HEK293T (cell line): ENCODE results near the gene GRK4.

Source experiments
- CTCF ChIA-PET: fragments of 350-600 bp; formaldehyde crosslinking; extraction: SDS; loops from one replicate; lab custom pipeline; 2021; ENCODE audit warnings: antibody characterized with exemption, inconsistent platforms; lab: Yijun Ruan, JAX
- POLR2A ChIA-PET: fragments of 350-600 bp; formaldehyde crosslinking; extraction: SDS; loops from one replicate; lab custom pipeline; 2020; ENCODE audit warnings: antibody characterized with exemption, inconsistent platforms; lab: Yijun Ruan, JAX
- DNase-seq: peaks from one replicate; pipeline ENCODE4 v3.0.0; 2012; ENCODE audit warnings: mixed read lengths; ENCODE audit errors: extremely low spot score
- ARNT ChIP-seq: fragments of 450-650 bp; IDR thresholded peaks from 2 replicates; pipeline ENCODE4 v1.6.1; 2017; ENCODE audit warnings: mild to moderate bottlenecking
- BHLHE40 ChIP-seq: fragments of 450-650 bp; IDR thresholded peaks from 2 replicates; pipeline ENCODE4 v1.6.1; 2016; ENCODE audit warnings: mild to moderate bottlenecking, moderate library complexity, borderline replicate concordance
- CTBP1 ChIP-seq: fragments of 450-650 bp; IDR thresholded peaks from 2 replicates; pipeline ENCODE4 v1.6.1; 2016; ENCODE audit warnings: borderline replicate concordance
- ELF4 ChIP-seq: fragments of 450-650 bp; IDR thresholded peaks from 2 replicates; pipeline ENCODE4 v1.6.1; 2017; ENCODE audit warnings: antibody characterized with exemption
- FOXA1 ChIP-seq: fragments of 450-650 bp; IDR thresholded peaks from 2 replicates; pipeline ENCODE4 v1.6.1; 2016; ENCODE audit warnings: mild to moderate bottlenecking
- FOXK2 ChIP-seq: fragments of 450-650 bp; IDR thresholded peaks from 2 replicates; pipeline ENCODE4 v1.6.1; 2016; ENCODE audit warnings: mild to moderate bottlenecking
- FOXM1 ChIP-seq: fragments of 450-650 bp; IDR thresholded peaks from 2 replicates; pipeline ENCODE4 v1.6.1; 2017; ENCODE audit warnings: mild to moderate bottlenecking, borderline replicate concordance
- HDGF ChIP-seq: fragments of 450-650 bp; IDR thresholded peaks from 2 replicates; pipeline ENCODE4 v1.6.1; 2017; ENCODE audit warnings: antibody characterized with exemption, borderline replicate concordance
- L3MBTL2 ChIP-seq: fragments of 450-650 bp; conservative IDR thresholded peaks from 2 replicates; pipeline ENCODE4 v1.6.1; 2016; ENCODE audit warnings: mild to moderate bottlenecking
- LEF1 ChIP-seq: fragments of 450-650 bp; IDR thresholded peaks from 2 replicates; pipeline ENCODE4 v1.6.1; 2017; ENCODE audit warnings: mild to moderate bottlenecking, borderline replicate concordance
- NFRKB ChIP-seq: fragments of 450-650 bp; IDR thresholded peaks from 2 replicates; pipeline ENCODE4 v1.6.1; 2016; ENCODE audit warnings: mild to moderate bottlenecking, moderate library complexity
- SP1 ChIP-seq: fragments of 450-650 bp; IDR thresholded peaks from 2 replicates; pipeline ENCODE4 v1.6.1; 2017
- SUZ12 ChIP-seq: fragments of 450-650 bp; IDR thresholded peaks from 2 replicates; pipeline ENCODE4 v1.6.1; 2016; ENCODE audit warnings: mild to moderate bottlenecking
- TARDBP ChIP-seq: fragments of 450-650 bp; IDR thresholded peaks from 2 replicates; pipeline ENCODE4 v1.6.1; 2016
- ZNF384 ChIP-seq: fragments of 450-650 bp; IDR thresholded peaks from 2 replicates; pipeline ENCODE4 v1.6.1; 2016
- TF ChIP-seq, protein P1 (sequence below): fragments of 450-650 bp; IDR thresholded peaks from 2 replicates; pipeline ENCODE4 v1.6.1; 2016

The GRK4 gene

DNA sequence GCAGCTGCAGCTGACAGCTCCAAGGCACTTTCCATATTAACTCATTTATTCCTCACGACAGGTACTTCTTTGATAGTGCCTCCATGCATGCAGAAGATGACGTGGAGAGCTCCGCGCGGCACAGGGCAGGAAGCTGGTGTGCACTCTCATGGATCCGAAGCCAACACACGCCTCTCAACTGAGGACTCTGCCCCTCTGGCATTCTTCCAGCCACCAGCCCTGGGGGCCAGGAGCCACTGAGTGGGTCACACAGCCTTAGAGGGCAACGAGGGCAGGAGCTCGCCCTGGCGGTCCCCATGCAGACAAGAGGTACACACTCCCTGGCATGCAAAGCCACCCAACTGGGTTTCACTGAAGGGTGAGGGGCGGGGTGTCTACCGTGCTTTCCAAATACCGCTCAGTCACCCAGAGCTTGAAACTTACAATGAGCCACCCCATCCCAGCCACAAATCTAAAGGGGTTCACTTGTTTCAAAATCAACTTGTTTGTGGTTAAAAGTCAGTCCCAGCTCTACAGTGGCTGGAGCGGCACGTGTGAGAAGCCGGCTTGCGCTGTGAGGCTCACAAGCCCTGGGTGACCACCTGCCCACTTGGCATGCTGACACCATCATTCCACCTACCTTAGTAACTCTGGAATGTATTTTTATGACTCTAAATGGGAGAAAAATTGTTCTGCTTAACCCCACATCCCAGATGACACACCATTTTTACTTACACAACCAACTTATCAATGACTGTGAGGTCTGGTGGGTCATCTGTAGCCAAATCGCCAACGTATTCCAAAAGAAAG is 16.4 kb upstream of the GRK4 start:
- no peak for DNase-seq
- no peak for TF ChIP-seq CTBP1
- TF ChIP-seq ZNF384: no peak
- TF ChIP-seq BHLHE40: no peak
- no peak for TF ChIP-seq FOXA1
- TF ChIP-seq FOXK2: no peak
- TF ChIP-seq L3MBTL2: no peak
- no peak for TF ChIP-seq FOXM1
- no peak for TF ChIP-seq HDGF
- TF ChIP-seq ARNT: no peak
- TF ChIP-seq, protein P1, sequence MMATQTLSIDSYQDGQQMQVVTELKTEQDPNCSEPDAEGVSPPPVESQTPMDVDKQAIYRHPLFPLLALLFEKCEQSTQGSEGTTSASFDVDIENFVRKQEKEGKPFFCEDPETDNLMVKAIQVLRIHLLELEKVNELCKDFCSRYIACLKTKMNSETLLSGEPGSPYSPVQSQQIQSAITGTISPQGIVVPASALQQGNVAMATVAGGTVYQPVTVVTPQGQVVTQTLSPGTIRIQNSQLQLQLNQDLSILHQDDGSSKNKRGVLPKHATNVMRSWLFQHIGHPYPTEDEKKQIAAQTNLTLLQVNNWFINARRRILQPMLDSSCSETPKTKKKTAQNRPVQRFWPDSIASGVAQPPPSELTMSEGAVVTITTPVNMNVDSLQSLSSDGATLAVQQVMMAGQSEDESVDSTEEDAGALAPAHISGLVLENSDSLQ: no peak
- TF ChIP-seq SP1: no peak
- no peak for TF ChIP-seq SUZ12
- no peak for TF ChIP-seq ELF4
- TF ChIP-seq LEF1: no peak
- no peak for TF ChIP-seq TARDBP
- no peak for TF ChIP-seq NFRKB
- CTCF ChIA-PET: no interaction called here
- POLR2A ChIA-PET: interaction anchor here (0.9 to 1.3 kb wide), 2 partner anchors 12 to 17 kb away, joined by 3 read pairs; partner anchors contain the start of genes GRK4 and NOP14

GRCh38 chr4:2947926-2948325 is 15.4 kb upstream of the GRK4 start:
- DNase-seq: no peak
- ChIA-PET POLR2A (interaction anchor here (1.3 kb wide), 1 partner anchor 16 kb away, joined by 4 read pairs; the partner anchor contains the start of gene GRK4), CTCF (interaction anchor here (1.2 to 1.8 kb wide), 2 partner anchors 13 to 15 kb away, joined by 3 to 4 read pairs; partner anchors contain the start of genes GRK4 and NOP14)
- TF ChIP-seq SUZ12 (no peak), CTBP1 (no peak), LEF1 (no peak), NFRKB (no peak), ELF4 (no peak), TARDBP (no peak)

- TF ChIP-seq FOXM1 (no peak), ZNF384 (no peak), TARDBP (no peak), LEF1 (no peak), ELF4 (no peak), BHLHE40 (no peak), L3MBTL2 (no peak), CTBP1 (no peak), ARNT (no peak), SUZ12 (no peak), HDGF (no peak), SP1 (no peak), FOXA1 (no peak), NFRKB (no peak), FOXK2 (no peak)
- TF ChIP-seq, protein P1: no peak
- ChIA-PET CTCF (interaction anchor here (0.9 to 1.8 kb wide), 4 partner anchors 12 to 185 kb away, joined by 3 to 4 read pairs (median 3); partner anchors contain the start of genes GRK4 and NOP14), POLR2A (interaction anchor here (0.6 to 1.3 kb wide), 2 partner anchors 14 kb away, joined by 3 to 4 read pairs; partner anchors contain the start of gene GRK4)
- DNase-seq: no peak
These were observed 14.2 kb upstream of the GRK4 start for GRCh38 chr4:2948895-2949781.

- POLR2A ChIA-PET: no interaction called here
- no peak for DNase-seq
- CTCF ChIA-PET: interaction anchor here (1.8 kb wide), 1 partner anchor 14 kb away, joined by 3 read pairs; the partner anchor contains the start of genes GRK4 and NOP14
- TF ChIP-seq ELF4 (no peak), TARDBP (no peak), BHLHE40 (no peak)
- TF ChIP-seq, protein P1: no peak
These were observed 13.6 kb upstream of the GRK4 start for GRCh38 chr4:2949782-2950125.

- DNase-seq: no peak
- TF ChIP-seq, protein P1: no peak
- TF ChIP-seq NFRKB (no peak), HDGF (no peak), ELF4 (no peak), ZNF384 (no peak), SUZ12 (no peak), FOXA1 (no peak), SP1 (no peak), L3MBTL2 (no peak), FOXM1 (no peak), BHLHE40 (no peak), CTBP1 (no peak), LEF1 (no peak), FOXK2 (no peak), ARNT (no peak), TARDBP (no peak)
- POLR2A ChIA-PET: interaction anchor here (2.1 kb wide), 1 partner anchor 13 kb away, joined by 11 read pairs; the partner anchor contains the start of genes GRK4 and NOP14
- CTCF ChIA-PET: no interaction called here
These were observed 13.0 kb upstream of the GRK4 start for GRCh38 chr4:2950221-2950989.
